ENCODE data around the gene NLRP3. TPM values are rescaled to one million over a fixed set of nuclear protein-coding genes. Genes with fewer than 3 reads are reported as not detected.

NLRP3 gene
- total RNA-seq, 1 experiment from 2014 or later: not detected

DNA sequence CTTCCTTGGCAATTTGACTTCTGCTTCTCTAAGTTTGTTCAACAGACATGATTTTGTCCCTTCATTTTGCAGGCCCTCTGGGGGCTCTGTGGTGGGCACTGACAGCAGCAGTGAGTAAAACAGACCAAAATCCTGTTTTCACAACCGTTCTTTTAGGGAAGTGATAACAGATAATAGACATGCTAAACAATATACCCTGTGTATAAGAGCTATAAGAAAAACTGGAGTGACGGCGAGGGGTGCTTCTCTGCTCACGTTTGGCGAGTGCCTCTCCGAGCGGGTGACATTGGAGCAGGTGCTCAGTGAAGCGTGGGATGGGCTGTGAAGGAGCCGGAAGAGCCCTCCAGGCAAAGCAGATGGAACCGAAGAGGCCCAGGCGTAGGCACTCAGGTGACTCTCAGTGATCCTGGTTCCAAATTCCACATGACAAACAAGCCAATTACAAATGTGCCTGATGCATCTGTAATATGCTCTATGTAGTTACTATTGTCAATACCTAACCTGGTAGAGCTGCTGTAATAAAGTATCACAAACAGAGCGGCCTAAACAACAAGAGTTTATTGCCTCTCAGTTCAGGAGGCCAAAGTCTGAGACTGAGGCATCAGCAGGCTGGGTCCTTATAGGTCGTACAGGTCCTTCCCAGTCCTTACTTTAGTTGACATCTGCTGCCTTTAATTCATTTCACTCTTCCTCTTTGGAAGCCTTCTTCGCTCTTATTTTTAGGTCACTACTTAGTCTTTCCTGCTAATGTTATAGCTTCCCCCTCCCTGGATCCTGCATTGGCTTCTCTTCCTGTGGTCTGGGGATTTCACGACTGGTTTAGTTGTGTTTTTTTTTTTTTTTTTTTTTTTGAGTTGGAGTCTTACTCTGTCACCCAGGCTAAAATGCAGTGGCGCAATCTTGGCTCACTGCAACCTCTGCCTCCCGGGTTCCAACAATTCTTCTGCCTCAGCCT, 21.9 kb downstream of the NLRP3 start:
- BruUV-seq (replicated peaks): no TSS peak
- H3K4me2 ChIP-seq: no peak overlapping the region
- no peaks in the 10 kb centered on the region for H3F3A ChIP-seq (ENCODE audit: insufficient read depth, low read depth)
- no peaks in the 10 kb centered on the region for H4K20me1 ChIP-seq (ENCODE audit: insufficient read depth)
- H3K79me2 ChIP-seq (ENCODE audit: low read depth): no peaks in the 10 kb centered on the region
- no peaks in the 10 kb centered on the region for H3K9me2 ChIP-seq (ENCODE audit: insufficient read depth)
- H3K27me3 ChIP-seq (ENCODE audit: insufficient read depth, low read depth): peaks cover 28% of the 10 kb centered on the region
- ChIA-PET POLR2A (ENCODE audit: unreplicated experiment) (no interaction called here), CTCF (no interaction called here)
- no peak for DNase-seq
- H2AFZ ChIP-seq: no peak overlapping the region
- no peaks in the 10 kb centered on the region for H3K4me1 ChIP-seq (replicated peaks; ENCODE audit: insufficient read depth)
- TF ChIP-seq EZH2 (IDR thresholded peaks at IDR 0.05; ENCODE audit: low read depth): no peak
- TF ChIP-seq, protein P1, sequence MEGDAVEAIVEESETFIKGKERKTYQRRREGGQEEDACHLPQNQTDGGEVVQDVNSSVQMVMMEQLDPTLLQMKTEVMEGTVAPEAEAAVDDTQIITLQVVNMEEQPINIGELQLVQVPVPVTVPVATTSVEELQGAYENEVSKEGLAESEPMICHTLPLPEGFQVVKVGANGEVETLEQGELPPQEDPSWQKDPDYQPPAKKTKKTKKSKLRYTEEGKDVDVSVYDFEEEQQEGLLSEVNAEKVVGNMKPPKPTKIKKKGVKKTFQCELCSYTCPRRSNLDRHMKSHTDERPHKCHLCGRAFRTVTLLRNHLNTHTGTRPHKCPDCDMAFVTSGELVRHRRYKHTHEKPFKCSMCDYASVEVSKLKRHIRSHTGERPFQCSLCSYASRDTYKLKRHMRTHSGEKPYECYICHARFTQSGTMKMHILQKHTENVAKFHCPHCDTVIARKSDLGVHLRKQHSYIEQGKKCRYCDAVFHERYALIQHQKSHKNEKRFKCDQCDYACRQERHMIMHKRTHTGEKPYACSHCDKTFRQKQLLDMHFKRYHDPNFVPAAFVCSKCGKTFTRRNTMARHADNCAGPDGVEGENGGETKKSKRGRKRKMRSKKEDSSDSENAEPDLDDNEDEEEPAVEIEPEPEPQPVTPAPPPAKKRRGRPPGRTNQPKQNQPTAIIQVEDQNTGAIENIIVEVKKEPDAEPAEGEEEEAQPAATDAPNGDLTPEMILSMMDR (conservative IDR thresholded peaks at IDR 0.05): no peak
- no peaks in the 10 kb centered on the region for H3K9me3 ChIP-seq (ENCODE audit: insufficient read depth, low read depth)
- H3K27ac ChIP-seq: no peak overlapping the region
- no peak overlapping the region for H3K4me3 ChIP-seq
- H3K36me3 ChIP-seq (ENCODE audit: low read depth): no peaks in the 10 kb centered on the region
- intact Hi-C loops (cut with micrococcal nuclease; ENCODE audit: unreplicated experiment): no loop called here

DNA sequence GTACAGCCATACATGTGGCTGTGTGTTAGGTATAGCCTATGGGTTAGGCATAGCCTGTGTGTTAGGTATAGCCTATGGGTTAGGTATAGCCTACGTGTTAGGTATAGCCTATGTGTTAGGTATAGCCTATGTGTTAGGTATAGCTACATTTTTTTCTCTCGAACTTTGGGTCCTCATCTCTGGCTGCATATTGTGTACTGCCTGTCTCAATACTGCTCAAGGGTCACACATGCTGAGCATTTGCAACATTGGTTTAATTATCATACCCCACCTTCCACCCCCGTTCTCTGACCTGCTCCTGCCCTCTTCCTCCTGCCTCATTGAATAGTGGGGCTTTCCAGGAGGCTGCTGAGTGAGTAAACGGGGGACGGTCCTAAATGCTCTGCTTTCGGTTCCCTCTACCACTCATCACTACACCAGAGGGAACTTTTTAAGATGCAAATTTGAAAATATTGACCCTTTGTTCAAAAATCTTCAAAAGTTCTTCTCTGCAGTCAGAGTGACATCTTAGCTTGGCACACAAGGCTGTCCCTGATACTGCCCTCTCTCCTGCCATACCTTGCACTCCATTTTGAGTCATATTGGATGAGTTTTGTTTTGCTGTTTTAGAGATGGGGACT, 24.1 kb downstream of the NLRP3 start:
- no peak overlapping the region for H3K4me2 ChIP-seq
- intact Hi-C loops (cut with micrococcal nuclease; ENCODE audit: unreplicated experiment): no loop called here
- no peaks in the 10 kb centered on the region for H3K4me1 ChIP-seq (replicated peaks; ENCODE audit: insufficient read depth)
- peaks cover 17% of the 10 kb centered on the region for H3K27me3 ChIP-seq (ENCODE audit: insufficient read depth, low read depth)
- no peak overlapping the region for H3K27ac ChIP-seq
- H3K79me2 ChIP-seq (ENCODE audit: low read depth): no peaks in the 10 kb centered on the region
- no peaks in the 10 kb centered on the region for H3F3A ChIP-seq (ENCODE audit: insufficient read depth, low read depth)
- CTCF ChIA-PET: no interaction called here
- no peaks in the 10 kb centered on the region for H3K36me3 ChIP-seq (ENCODE audit: low read depth)
- no peak overlapping the region for H3K4me3 ChIP-seq
- POLR2A ChIA-PET (ENCODE audit: unreplicated experiment): no interaction called here
- TF ChIP-seq EZH2 (IDR thresholded peaks at IDR 0.05; ENCODE audit: low read depth): no peak
- TF ChIP-seq, protein P1 (conservative IDR thresholded peaks at IDR 0.05): no peak
- no peaks in the 10 kb centered on the region for H3K9me2 ChIP-seq (ENCODE audit: insufficient read depth)
- no TSS peak for BruUV-seq (replicated peaks)
- H4K20me1 ChIP-seq (ENCODE audit: insufficient read depth): no peaks in the 10 kb centered on the region
- H2AFZ ChIP-seq: no peak overlapping the region
- DNase-seq: no peak
- no peaks in the 10 kb centered on the region for H3K9me3 ChIP-seq (ENCODE audit: insufficient read depth, low read depth)

- H3K4me2 ChIP-seq: no peak overlapping the region
- no peak overlapping the region for H2AFZ ChIP-seq
- CTCF ChIA-PET: no interaction called here
- BruUV-seq (replicated peaks): no TSS peak
- no peaks in the 10 kb centered on the region for H3K4me1 ChIP-seq (replicated peaks; ENCODE audit: insufficient read depth)
- POLR2A ChIA-PET (ENCODE audit: unreplicated experiment): no interaction called here
- no peak overlapping the region for H3K4me3 ChIP-seq
- no peaks in the 10 kb centered on the region for H3K9me2 ChIP-seq (ENCODE audit: insufficient read depth)
- intact Hi-C loops (cut with micrococcal nuclease; ENCODE audit: unreplicated experiment): no loop called here
- DNase-seq: no peak
- peaks cover 26% of the 10 kb centered on the region for H3K27me3 ChIP-seq (ENCODE audit: insufficient read depth, low read depth)
- no peaks in the 10 kb centered on the region for H3K36me3 ChIP-seq (ENCODE audit: low read depth)
- no peak overlapping the region for H3K27ac ChIP-seq
- no peaks in the 10 kb centered on the region for H3K79me2 ChIP-seq (ENCODE audit: low read depth)
- TF ChIP-seq EZH2 (IDR thresholded peaks at IDR 0.05; ENCODE audit: low read depth): no peak
- TF ChIP-seq, protein P1 (conservative IDR thresholded peaks at IDR 0.05): no peak
- no peaks in the 10 kb centered on the region for H4K20me1 ChIP-seq (ENCODE audit: insufficient read depth)
- H3K9me3 ChIP-seq (ENCODE audit: insufficient read depth, low read depth): no peaks in the 10 kb centered on the region
- H3F3A ChIP-seq (ENCODE audit: insufficient read depth, low read depth): no peaks in the 10 kb centered on the region
Measured at GRCh38 chr1:247441606-247442005, 25.6 kb downstream of the NLRP3 start.
